Measurements from ENCODE around the gene KIF5A.
"Not testable (repeated sequence)": the region's sequence is repeated elsewhere in the genome, so short reads cannot be mapped to it uniquely, and the experiment has no call there.

KIF5A gene

DNA sequence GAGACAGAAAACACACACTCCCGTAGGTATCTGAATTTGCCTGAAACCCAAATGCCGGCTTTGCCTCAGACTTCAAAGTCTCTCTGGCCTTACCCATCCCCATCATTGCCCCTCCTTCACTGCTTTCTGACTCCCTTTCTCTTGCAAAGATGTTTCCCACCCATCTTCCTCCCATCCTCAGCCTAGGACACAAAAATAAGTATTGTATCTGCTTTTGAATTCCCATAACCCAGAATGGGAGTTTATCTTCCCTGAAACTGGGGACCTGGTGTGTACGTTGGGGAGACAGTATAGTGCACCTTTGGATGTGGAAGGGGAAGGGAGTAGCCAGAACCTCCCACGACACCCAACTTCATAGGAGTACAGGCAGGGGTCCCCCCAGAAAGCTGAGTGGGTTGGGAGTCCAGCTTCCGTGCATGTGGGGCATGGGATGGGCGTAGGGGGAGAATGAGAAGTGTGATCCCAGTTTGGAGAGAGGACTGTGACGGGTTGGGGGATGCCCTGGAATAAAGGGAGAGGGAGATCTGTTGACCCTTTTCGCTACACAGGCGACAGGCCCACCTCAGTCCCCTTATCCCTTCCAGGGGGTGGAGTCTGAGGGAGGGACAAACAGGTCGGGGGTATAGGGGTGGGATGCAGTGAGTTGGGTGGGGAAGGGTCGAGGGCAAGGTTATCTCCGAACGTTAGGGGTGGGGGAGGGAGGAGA lies 488 bp upstream of the KIF5A start:
- Histone ChIP-seq H3K9me3 (no peaks in the 10 kb centered on the region), H3K27me3 (ENCODE audit: low read depth) (0 out of 2 replicates have a peak, but pooled peaks cover 2% of the 10 kb centered on the region), H3K4me3 (no peak overlapping the region), H3K36me3 (replicated peaks) (peaks cover 7% of the 10 kb centered on the region; the same call in 1 of the 2 replicates), H3K4me1 (peaks cover 18% of the 10 kb centered on the region)
- no peak for DNase-seq (ENCODE audit: low spot score in 2 of 2)
- in situ Hi-C loops (cut with MboI; ENCODE audit: low sequenced_read_pairs) = no loop called here

DNA sequence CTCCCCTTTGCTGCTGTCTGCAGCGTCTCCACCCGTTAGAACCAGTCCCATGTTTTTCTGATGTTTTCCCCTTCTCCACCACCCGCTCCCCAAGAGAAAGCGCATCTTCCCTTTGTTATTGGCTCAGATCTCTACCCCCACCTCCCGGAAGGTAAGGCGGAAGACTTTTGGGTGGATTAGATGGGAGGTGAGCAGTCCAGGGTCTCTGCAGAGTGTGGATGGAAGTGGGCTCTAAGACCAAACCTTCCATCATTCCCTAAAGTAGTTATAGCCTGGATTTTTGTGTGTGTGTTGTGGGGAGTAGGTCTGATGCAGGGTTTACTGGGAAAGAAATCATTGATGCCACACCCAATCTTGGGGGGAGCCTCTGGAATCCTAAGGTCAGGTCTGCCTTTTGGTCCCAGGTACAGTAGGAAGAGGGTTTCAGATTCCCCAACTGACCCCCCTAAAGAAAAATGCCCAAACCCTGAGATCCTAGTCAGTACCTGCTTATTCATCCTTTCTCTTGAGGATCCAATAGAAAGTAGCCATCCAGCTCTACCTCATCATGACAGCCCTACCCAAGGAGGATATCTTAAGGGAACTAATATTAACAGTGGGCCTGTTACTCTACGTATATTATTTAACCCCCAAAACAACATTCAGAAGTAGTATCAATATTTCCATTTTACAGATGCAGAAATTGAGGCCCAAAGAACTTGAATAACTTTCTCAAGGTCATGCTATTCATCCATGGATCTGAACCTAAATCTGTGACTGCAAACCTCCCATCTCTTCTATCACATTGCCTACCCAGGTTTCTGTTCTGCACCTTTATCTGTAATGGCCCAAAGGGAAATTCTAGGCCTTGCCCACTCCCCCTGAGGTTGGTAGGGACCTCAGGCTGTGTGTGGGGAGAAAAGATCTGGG lies 1.1 kb downstream of the KIF5A start:
- Histone ChIP-seq H3K4me3 (no peak overlapping the region), H3K9me3 (no peaks in the 10 kb centered on the region), H3K27me3 (ENCODE audit: low read depth) (0 out of 2 replicates have a peak, but pooled peaks cover 2% of the 10 kb centered on the region), H3K4me1 (peaks cover 8% of the 10 kb centered on the region), H3K36me3 (replicated peaks) (no peaks in the 10 kb centered on the region)
- in situ Hi-C loops (cut with MboI; ENCODE audit: low sequenced_read_pairs) = no loop called here
- no peak for DNase-seq (ENCODE audit: low spot score in 2 of 2)

DNA sequence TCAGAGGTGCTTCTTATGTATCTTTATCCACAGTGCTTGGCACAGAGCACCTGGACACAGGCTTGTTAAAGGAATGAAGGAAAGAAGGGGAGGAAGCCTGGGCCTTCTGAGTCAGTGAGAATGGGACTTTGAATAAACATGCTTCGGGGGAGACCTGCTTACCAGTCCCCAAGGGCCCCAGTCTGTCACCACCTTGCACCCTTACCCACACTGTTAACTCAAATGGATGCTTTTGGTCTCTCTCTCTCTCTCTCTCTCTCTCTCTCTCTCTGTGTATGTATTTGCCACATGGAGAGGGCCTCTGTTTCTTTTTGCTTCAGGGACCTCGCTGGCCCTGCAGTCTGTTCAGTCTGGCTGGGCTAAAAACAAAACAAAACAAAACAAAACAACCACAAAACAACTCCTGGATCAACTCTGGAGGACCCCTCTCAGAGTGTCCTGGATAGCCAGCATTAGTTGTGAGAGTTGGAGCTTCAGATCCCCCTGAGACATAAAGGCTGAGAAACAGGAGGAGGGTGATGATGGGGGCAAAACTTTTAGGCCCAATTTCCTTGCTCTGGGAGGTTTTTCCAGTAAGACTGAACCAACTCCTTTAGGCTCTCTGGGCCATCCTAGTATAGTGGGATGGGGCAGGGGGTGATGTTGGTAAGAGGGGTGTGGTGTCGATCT lies 1.9 kb downstream of the KIF5A start:
- Histone ChIP-seq H3K9me3 (no peaks in the 10 kb centered on the region), H3K4me3 (no peak overlapping the region), H3K36me3 (replicated peaks) (no peaks in the 10 kb centered on the region), H3K4me1 (peaks cover 4% of the 10 kb centered on the region), H3K27me3 (ENCODE audit: low read depth) (0 out of 2 replicates have a peak, but pooled peaks cover 2% of the 10 kb centered on the region)
- no peak for DNase-seq (ENCODE audit: low spot score in 2 of 2)
- in situ Hi-C loops (cut with MboI; ENCODE audit: low sequenced_read_pairs) = no loop called here

DNA sequence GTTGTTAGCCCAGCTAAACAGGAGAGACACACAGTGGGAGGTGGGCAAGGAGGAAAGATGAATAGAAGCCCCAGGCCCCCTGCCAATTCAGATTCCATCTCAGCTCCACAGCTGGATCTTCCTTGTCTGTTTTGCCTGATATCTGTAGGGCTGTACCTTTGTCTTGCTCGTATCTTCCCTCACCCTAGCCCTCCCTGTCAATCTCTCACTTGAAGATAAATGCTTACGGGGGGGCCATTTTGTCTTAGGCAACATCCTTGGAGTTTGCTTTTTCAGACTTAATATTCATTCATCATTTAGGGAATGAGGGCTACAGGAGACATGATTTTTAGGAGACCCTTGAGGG lies 2.4 kb downstream of the KIF5A start:
- Histone ChIP-seq H3K4me1 (peaks cover 4% of the 10 kb centered on the region), H3K9me3 (no peaks in the 10 kb centered on the region), H3K36me3 (replicated peaks) (no peaks in the 10 kb centered on the region), H3K4me3 (no peak overlapping the region), H3K27me3 (ENCODE audit: low read depth) (0 out of 2 replicates have a peak, but pooled peaks cover 2% of the 10 kb centered on the region)
- in situ Hi-C loops (cut with MboI; ENCODE audit: low sequenced_read_pairs) = no loop called here
- no peak for DNase-seq (ENCODE audit: low spot score in 2 of 2)

DNA sequence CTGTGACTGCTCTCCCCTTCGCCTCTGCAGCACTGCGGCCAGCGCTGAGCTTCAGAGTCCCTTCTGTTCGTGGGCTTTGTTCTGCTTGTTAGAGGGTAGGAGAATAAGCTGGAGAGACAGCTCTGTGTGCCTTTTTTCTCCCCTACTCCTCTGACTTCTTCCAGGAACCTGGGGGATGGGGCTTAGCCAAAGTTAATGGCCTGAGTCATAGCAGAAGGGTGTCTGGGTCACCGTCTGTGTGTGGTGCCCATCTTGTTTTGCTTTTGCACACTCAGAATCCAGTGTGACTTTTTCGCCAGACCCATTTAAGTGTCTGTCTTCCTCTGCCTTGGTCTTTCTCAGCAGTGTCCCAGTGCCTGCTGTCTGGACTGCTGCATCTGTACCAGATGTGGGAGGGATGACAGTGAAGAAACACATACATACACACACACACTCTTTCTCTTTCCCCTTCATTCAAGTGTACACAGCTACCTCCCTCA lies 3.0 kb downstream of the KIF5A start:
- H3K4me3 ChIP-seq = no peak overlapping the region
- no peak for DNase-seq (ENCODE audit: low spot score in 2 of 2)

DNA sequence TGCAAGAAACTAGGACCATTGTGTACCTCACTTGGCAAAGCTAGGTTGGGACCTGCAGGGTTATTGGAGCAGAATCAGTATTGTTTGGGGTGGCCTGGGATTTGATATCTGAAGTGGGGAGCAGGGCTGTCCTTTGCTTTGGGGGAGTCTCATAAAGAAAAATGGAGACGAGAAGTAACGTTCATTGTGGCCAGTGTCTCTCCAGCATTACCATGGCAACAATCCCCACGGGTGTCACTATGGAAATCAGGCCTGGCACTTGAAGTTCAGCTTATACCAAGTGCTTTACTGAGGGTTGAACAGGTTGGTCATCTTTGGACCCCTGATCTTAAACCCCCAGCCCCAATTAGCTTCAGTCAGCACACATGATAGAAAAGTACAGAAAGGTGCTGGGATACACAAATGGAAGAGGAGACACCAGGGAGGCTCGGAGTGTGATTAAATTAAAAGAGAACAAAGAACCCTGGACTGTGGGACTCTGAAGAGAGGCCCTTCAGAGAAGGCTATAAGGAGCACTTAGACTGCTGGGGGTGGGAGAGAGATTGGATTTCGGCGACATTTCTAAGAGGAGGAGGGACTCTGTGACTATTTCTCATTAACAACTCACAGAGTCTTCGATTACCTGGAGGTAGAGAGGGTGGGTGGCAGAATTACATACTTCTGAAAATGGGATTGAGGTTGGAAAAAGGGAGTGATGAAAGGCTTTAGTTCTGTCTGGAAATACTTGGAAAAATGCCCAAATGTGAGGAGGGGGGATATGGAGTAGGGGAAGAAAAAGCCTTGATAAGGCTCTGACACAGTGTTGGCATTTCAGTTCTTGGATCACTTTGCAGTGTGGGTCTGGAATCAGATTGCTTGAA lies 3.7 kb downstream of the KIF5A start:
- no peak for DNase-seq (ENCODE audit: low spot score in 2 of 2)
- Histone ChIP-seq H3K27me3 (ENCODE audit: low read depth) (no peaks in the 10 kb centered on the region), H3K4me1 (no peaks in the 10 kb centered on the region; the same call in 1 of the 2 replicates), H3K4me3 (no peak overlapping the region), H3K9me3 (no peaks in the 10 kb centered on the region), H3K36me3 (replicated peaks) (no peaks in the 10 kb centered on the region)
- in situ Hi-C loops (cut with MboI; ENCODE audit: low sequenced_read_pairs) = no loop called here

More for the DNA sequence above, 3.0 kb downstream of the KIF5A start:
- Histone ChIP-seq H3K36me3 (replicated peaks) (no peaks in the 10 kb centered on the region), H3K27me3 (ENCODE audit: low read depth) (no peaks in the 10 kb centered on the region), H3K4me1 (no peaks in the 10 kb centered on the region; the same call in 1 of the 2 replicates), H3K9me3 (no peaks in the 10 kb centered on the region)
- in situ Hi-C loops (cut with MboI; ENCODE audit: low sequenced_read_pairs) = no loop called here

DNA sequence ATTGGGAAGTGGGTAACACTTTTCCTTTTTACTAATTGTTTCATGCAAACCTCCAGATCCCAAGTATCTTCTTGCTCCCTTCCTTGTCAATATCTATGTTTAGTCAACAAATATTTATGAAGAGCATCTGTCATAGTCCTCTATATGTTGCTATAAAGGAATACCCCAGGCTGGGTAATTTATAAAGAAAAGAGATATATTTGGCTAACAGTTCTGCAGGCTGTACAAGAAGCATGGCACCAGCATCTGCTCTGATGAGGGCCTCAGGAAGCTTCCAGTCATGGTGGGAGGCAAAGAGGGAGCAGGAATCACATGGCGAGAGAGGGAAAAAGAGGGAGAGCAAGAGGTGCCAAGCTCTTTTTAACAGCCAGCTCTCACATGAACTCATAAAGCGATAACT lies 4.6 kb downstream of the KIF5A start:
- DNase-seq (ENCODE audit: low spot score in 2 of 2) = no peak
- in situ Hi-C loops (cut with MboI; ENCODE audit: low sequenced_read_pairs) = no loop called here
- Histone ChIP-seq H3K9me3 (no peaks in the 10 kb centered on the region), H3K4me1 (no peaks in the 10 kb centered on the region; the same call in 1 of the 2 replicates), H3K36me3 (replicated peaks) (no peaks in the 10 kb centered on the region), H3K27me3 (ENCODE audit: low read depth) (no peaks in the 10 kb centered on the region), H3K4me3 (no peak overlapping the region)

DNA sequence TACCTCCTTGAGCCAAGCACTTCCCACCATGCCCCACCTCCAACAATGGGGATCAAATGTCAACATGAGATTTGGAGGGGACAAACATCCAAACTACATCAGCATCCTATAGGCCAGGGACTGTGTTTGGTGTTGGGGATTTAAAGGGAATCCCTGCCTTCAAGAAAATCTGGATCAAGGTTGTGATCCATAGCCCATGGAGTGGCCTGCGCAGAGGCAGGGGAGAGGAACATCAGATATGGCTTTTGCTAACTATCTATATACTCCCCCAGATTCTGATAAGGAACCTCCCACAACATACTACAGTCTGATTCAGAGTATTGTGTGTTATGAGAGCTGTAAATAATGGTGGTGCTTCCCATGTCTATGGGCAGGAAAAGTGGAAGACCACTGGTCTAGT lies 5.1 kb downstream of the KIF5A start:
- Histone ChIP-seq H3K4me3 (no peak overlapping the region), H3K27me3 (ENCODE audit: low read depth) (no peaks in the 10 kb centered on the region), H3K36me3 (replicated peaks) (no peaks in the 10 kb centered on the region), H3K9me3 (no peaks in the 10 kb centered on the region), H3K4me1 (no peaks in the 10 kb centered on the region; the same call in 1 of the 2 replicates)
- in situ Hi-C loops (cut with MboI; ENCODE audit: low sequenced_read_pairs) = no loop called here
- no peak for DNase-seq (ENCODE audit: low spot score in 2 of 2)

DNA sequence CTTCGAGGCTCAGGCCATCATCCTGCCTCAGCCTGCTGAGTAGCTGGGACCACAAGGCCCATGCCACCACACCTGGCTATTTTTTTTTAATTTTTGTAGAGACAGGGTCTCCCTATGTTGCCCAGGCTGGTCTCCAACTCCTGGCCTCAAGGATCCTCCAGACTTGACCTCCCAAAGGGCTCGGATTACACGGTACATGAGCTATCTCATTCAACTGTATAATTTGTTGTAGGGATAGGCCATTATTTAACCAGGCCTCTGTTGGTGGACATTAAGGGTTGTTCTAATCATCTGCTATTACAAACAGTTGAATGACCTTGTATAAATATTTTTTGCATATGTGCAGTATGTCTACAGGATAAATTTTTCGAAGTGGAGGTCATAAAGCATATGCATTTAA lies 9.0 kb downstream of the KIF5A start:
- no peak for DNase-seq (ENCODE audit: low spot score in 2 of 2)
- H3K36me3 ChIP-seq (replicated peaks) = no peaks in the 10 kb centered on the region
- H3K4me1 ChIP-seq = no peaks in the 10 kb centered on the region
- H3K4me3 ChIP-seq = no peak overlapping the region
- no peaks in the 10 kb centered on the region for H3K9me3 ChIP-seq
- peaks cover 18% of the 10 kb centered on the region for H3K27me3 ChIP-seq (ENCODE audit: low read depth)
- in situ Hi-C loops (cut with MboI; ENCODE audit: low sequenced_read_pairs) = no loop called here

DNA sequence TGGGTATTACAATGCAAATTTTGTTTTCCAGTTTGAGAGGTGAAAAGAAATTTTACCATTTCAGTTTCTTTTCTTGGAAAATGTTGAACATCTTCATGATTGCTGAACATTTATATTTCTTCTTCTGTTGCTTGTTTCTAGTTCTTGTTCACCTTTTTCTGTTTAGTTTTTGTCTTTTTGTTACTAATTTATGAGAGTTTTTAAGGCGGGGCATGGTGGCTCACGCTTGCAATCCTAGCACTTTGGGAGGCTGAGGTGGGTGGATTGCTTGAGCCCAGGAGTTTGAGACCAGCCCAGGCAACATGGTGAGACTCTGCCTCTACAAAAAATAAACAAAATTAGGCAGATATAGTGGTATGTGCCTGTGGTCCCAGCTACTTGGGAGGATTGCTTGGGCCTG lies 10.7 kb downstream of the KIF5A start:
- no peak overlapping the region for H3K4me3 ChIP-seq
- peaks cover 21% of the 10 kb centered on the region for H3K27me3 ChIP-seq (ENCODE audit: low read depth)
- H3K36me3 ChIP-seq (replicated peaks) = no peaks in the 10 kb centered on the region
- in situ Hi-C loops (cut with MboI; ENCODE audit: low sequenced_read_pairs) = no loop called here
- H3K4me1 ChIP-seq = no peaks in the 10 kb centered on the region
- no peak for DNase-seq (ENCODE audit: low spot score in 2 of 2)
- H3K9me3 ChIP-seq = no peaks in the 10 kb centered on the region

DNA sequence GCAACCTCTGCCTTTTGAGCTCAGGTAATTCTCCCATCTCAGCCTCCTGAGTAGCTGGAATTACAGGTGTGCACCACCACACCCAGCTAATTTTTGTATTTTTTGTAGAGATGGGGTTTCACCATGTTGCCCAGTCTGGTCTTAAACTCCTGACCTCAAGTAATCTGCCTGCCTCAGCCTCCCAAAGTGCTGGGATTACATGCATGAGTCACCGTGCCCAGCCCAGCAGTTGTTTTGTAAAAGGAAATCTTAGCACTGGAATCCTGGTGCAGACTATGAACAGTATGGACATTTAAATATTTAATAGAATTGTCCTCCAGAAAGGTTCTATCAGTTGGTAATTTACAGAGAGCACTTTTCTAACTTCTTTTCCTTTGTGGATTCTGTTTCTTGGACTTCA lies 11.3 kb downstream of the KIF5A start:
- H3K36me3 ChIP-seq (replicated peaks); H3K9me3 ChIP-seq; H3K4me3 ChIP-seq; in situ Hi-C loops (cut with MboI; ENCODE audit: low sequenced_read_pairs); H3K4me1 ChIP-seq; DNase-seq (ENCODE audit: low spot score in 2 of 2): not testable (repeated sequence)
- H3K27me3 ChIP-seq (ENCODE audit: low read depth) = peaks cover 21% of the 10 kb centered on the region

DNA sequence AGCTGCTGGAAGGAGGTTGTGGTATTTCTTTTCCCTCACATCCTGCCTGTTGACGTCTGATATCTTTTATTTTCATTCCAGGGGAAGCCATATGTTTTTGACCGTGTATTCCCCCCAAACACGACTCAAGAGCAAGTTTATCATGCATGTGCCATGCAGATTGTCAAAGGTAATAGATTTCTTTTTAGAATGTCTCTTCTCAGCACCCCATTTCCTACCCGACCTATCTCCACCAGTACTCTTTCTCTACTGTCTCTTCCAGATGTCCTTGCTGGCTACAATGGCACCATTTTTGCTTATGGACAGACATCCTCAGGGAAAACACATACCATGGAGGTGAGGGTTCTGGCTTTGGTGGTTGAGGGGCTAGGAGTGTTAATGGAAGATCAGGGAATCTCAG lies 13.5 kb downstream of the KIF5A start:
- DNase-seq (ENCODE audit: low spot score in 2 of 2) = no peak
- Histone ChIP-seq H3K27me3 (ENCODE audit: low read depth) (peaks cover 21% of the 10 kb centered on the region), H3K4me1 (no peaks in the 10 kb centered on the region), H3K36me3 (replicated peaks) (no peaks in the 10 kb centered on the region), H3K9me3 (no peaks in the 10 kb centered on the region), H3K4me3 (no peak overlapping the region)
- in situ Hi-C loops (cut with MboI; ENCODE audit: low sequenced_read_pairs) = no loop called here

DNA sequence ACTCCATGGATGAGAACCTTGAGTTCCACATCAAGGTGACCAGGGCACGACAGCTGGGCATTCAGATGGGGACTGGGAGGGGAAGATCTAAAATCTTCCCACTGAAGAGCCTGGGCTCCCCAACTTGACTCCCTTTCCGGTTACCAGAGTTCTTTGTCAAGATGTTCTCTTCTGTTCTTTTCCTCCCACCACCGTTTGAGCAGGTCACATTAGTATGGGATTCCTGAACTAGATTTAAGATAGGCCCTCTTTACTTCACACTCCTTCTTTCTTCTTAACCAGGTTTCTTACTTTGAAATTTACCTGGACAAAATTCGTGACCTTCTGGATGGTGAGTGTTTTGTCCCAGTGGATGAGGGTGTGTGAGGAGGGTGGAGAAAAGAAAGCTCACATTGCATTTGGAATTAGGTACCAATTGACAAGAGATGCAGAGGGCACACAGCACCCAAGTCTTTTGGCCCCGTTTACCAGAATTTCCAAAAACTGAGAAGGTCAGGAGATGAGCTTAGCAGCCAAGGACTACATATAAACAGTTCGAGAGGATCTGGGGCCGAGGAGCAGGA lies 14.4 kb downstream of the KIF5A start:
- in situ Hi-C loops (cut with MboI; ENCODE audit: low sequenced_read_pairs) = no loop called here
- no peak for DNase-seq (ENCODE audit: low spot score in 2 of 2)
- H3K4me1 ChIP-seq = no peaks in the 10 kb centered on the region
- H3K4me3 ChIP-seq = no peak overlapping the region
- H3K27me3 ChIP-seq (ENCODE audit: low read depth) = peaks cover 21% of the 10 kb centered on the region
- no peaks in the 10 kb centered on the region for H3K36me3 ChIP-seq (replicated peaks)
- H3K9me3 ChIP-seq = no peaks in the 10 kb centered on the region
